ENCODE measurements around the gene TMEM132D.

DNA sequence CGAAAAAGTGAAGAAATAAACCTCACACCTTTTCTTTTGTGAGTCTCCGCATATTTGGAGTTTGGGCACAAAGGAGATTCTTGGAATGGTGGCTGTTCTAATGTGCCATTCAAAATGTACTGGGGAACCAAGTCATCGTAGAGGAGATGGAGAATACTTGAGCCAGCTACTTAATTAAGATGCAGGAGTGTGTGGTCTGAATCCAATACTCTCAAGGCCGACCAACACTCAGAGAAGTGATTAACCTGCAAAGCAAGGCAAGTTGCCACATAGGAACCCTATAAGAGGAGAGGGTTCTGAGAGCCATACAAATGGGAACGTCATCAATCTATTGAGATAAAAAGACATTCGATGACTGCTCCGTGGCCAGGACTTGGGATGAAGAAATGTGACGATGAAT, 603.8 kb downstream of the TMEM132D start:
- TF ChIP-seq, protein P1, sequence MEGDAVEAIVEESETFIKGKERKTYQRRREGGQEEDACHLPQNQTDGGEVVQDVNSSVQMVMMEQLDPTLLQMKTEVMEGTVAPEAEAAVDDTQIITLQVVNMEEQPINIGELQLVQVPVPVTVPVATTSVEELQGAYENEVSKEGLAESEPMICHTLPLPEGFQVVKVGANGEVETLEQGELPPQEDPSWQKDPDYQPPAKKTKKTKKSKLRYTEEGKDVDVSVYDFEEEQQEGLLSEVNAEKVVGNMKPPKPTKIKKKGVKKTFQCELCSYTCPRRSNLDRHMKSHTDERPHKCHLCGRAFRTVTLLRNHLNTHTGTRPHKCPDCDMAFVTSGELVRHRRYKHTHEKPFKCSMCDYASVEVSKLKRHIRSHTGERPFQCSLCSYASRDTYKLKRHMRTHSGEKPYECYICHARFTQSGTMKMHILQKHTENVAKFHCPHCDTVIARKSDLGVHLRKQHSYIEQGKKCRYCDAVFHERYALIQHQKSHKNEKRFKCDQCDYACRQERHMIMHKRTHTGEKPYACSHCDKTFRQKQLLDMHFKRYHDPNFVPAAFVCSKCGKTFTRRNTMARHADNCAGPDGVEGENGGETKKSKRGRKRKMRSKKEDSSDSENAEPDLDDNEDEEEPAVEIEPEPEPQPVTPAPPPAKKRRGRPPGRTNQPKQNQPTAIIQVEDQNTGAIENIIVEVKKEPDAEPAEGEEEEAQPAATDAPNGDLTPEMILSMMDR (IDR thresholded peaks at IDR 0.05): no peak
- no peak for TF ChIP-seq POLR2AphosphoS5 (IDR thresholded peaks at IDR 0.05; ENCODE audit: low read depth, low read length)
- TF ChIP-seq, protein P2, sequence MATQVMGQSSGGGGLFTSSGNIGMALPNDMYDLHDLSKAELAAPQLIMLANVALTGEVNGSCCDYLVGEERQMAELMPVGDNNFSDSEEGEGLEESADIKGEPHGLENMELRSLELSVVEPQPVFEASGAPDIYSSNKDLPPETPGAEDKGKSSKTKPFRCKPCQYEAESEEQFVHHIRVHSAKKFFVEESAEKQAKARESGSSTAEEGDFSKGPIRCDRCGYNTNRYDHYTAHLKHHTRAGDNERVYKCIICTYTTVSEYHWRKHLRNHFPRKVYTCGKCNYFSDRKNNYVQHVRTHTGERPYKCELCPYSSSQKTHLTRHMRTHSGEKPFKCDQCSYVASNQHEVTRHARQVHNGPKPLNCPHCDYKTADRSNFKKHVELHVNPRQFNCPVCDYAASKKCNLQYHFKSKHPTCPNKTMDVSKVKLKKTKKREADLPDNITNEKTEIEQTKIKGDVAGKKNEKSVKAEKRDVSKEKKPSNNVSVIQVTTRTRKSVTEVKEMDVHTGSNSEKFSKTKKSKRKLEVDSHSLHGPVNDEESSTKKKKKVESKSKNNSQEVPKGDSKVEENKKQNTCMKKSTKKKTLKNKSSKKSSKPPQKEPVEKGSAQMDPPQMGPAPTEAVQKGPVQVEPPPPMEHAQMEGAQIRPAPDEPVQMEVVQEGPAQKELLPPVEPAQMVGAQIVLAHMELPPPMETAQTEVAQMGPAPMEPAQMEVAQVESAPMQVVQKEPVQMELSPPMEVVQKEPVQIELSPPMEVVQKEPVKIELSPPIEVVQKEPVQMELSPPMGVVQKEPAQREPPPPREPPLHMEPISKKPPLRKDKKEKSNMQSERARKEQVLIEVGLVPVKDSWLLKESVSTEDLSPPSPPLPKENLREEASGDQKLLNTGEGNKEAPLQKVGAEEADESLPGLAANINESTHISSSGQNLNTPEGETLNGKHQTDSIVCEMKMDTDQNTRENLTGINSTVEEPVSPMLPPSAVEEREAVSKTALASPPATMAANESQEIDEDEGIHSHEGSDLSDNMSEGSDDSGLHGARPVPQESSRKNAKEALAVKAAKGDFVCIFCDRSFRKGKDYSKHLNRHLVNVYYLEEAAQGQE (IDR thresholded peaks at IDR 0.05; ENCODE audit: insufficient read depth in 1 of 2, low read depth in 2 of 2, low read length in 1 of 2): no peak
